GM19328 (cell line): ENCODE data around the gene DNAJC6.
"Not testable (repeated sequence)": the region's sequence is repeated elsewhere in the genome, so short reads cannot be mapped to it uniquely, and the experiment has no call there.

ENCODE experiments used
- ATAC-seq: cut with Tn5 transposase; IDR thresholded peaks from one replicate; pipeline ENCODE4 v1.9.1; 2021; ENCODE audit warnings: mild to moderate bottlenecking, moderate library complexity; ENCODE audit not compliant: unreplicated experiment

Gene DNAJC6

GRCh38 chr1:65309304-65310077, at the start of gene DNAJC6:
DNAJC6 (plus strand) TSS chr1:65309543; CDS start chr1:65309746, 203 bp downstream.
- ATAC-seq: no peak

- no peak for ATAC-seq
Observed at GRCh38 chr1:65259816-65260215, 49.5 kb upstream of the DNAJC6 start.

GRCh38 chr1:65260851-65261473, 48.4 kb upstream of the DNAJC6 start:
- ATAC-seq: no peak

- ATAC-seq: no peak
Observed at GRCh38 chr1:65263286-65263685, 46.1 kb upstream of the DNAJC6 start.

- ATAC-seq: no peak
Observed at GRCh38 chr1:65264197-65264929, 45.0 kb upstream of the DNAJC6 start.

GRCh38 chr1:65265296-65265650, 44.1 kb upstream of the DNAJC6 start:
- ATAC-seq: no peak

GRCh38 chr1:65265651-65266351, 43.5 kb upstream of the DNAJC6 start:
- ATAC-seq: peak; percentile 73

- ATAC-seq: no peak
Observed at GRCh38 chr1:65266476-65266875, 42.9 kb upstream of the DNAJC6 start.

- no peak for ATAC-seq
Observed at GRCh38 chr1:65267271-65267670, 42.1 kb upstream of the DNAJC6 start.

GRCh38 chr1:65267683-65268082, 41.7 kb upstream of the DNAJC6 start:
- no peak for ATAC-seq

GRCh38 chr1:65269612-65270011, 39.7 kb upstream of the DNAJC6 start:
- ATAC-seq: no peak

GRCh38 chr1:65276197-65276939, 33.0 kb upstream of the DNAJC6 start:
- ATAC-seq: no peak

GRCh38 chr1:65277605-65278347, 31.6 kb upstream of the DNAJC6 start:
- ATAC-seq: no peak

GRCh38 chr1:65278376-65279069, 30.8 kb upstream of the DNAJC6 start:
- ATAC-seq: no peak

- ATAC-seq: no peak
Observed at GRCh38 chr1:65279070-65279779, 30.1 kb upstream of the DNAJC6 start.

- ATAC-seq: no peak
Observed at GRCh38 chr1:65281846-65282245, 27.5 kb upstream of the DNAJC6 start.

- no peak for ATAC-seq
Observed at GRCh38 chr1:65284229-65284628, 25.1 kb upstream of the DNAJC6 start.

GRCh38 chr1:65289449-65289848, 19.9 kb upstream of the DNAJC6 start:
- peak; percentile 64 for ATAC-seq

- ATAC-seq: not testable (repeated sequence)
Observed at GRCh38 chr1:65291818-65292217, 17.5 kb upstream of the DNAJC6 start.
